Measurements from ENCODE around the gene ZCWPW2. TPM values are rescaled to one million over a fixed set of nuclear protein-coding genes. Genes with fewer than 3 reads are reported as not detected.

ZCWPW2 gene
- total and polyA plus RNA-seq, 4 donors = 0.15 to 0.23 (median 0.16) TPM

- no peak for TF ChIP-seq CTCF (IDR thresholded peaks at IDR 0.05; ENCODE audit: low read depth, low read length, missing input control)
- no peak for TF ChIP-seq TAF1 (conservative IDR thresholded peaks at IDR 0.05)
- TF ChIP-seq HNF4A (conservative IDR thresholded peaks at IDR 0.05) = no peak
- no peak for TF ChIP-seq FOXA1 (IDR thresholded peaks at IDR 0.05)
- no peak for TF ChIP-seq ATF3 (IDR thresholded peaks at IDR 0.05)
Observed at GRCh38 chr3:28521663-28522062, 173.1 kb downstream of the ZCWPW2 start (continued).

- Histone ChIP-seq H3K9ac (ENCODE audit: low read depth in 1 of 2, low read length in 2 of 2) (no peak overlapping the region), H3K9me3 (ENCODE audit: control insufficient read depth in 4 of 4, low read length in 3 of 4) (peaks cover 0 to 5% (median under 1%) of the 10 kb centered on the region in 4 donors), H3K27ac (ENCODE audit: low read depth in 1 of 2, low read length in 2 of 2) (no peak overlapping the region), H3K4me3 (ENCODE audit: low read depth in 1 of 3, low read length in 3 of 3) (no peak overlapping the region), H3K27me3 (ENCODE audit: control insufficient read depth in 4 of 4, insufficient read depth in 4 of 4, low read length in 3 of 4) (no peaks in the 10 kb centered on the region), H3K4me1 (ENCODE audit: control insufficient read depth in 4 of 4, insufficient read depth in 4 of 4, low read length in 3 of 4) (no peaks in the 10 kb centered on the region), H3K36me3 (ENCODE audit: control insufficient read depth in 4 of 4, insufficient read depth in 3 of 4, low read depth in 1 of 4, low read length in 3 of 4) (no peaks in the 10 kb centered on the region)
- no peak for DNase-seq (ENCODE audit: low spot score)
- TF ChIP-seq REST (IDR thresholded peaks at IDR 0.05) (no peak), YY1 (IDR thresholded peaks at IDR 0.05) (no peak), TAF1 (conservative IDR thresholded peaks at IDR 0.05) (no peak), FOXA2 (IDR thresholded peaks at IDR 0.05) (no peak), CTCF (IDR thresholded peaks at IDR 0.05; ENCODE audit: low read depth, low read length, missing input control) (no peak), SP1 (IDR thresholded peaks at IDR 0.05) (no peak), ATF3 (IDR thresholded peaks at IDR 0.05) (no peak), NR2F2 (IDR thresholded peaks at IDR 0.05) (no peak), FOXA1 (IDR thresholded peaks at IDR 0.05) (no peak), RXRA (IDR thresholded peaks at IDR 0.05) (no peak), HNF4A (conservative IDR thresholded peaks at IDR 0.05) (no peak), JUND (IDR thresholded peaks at IDR 0.05) (no peak), RAD21 (IDR thresholded peaks at IDR 0.05) (no peak), EGR1 (IDR thresholded peaks at IDR 0.05; ENCODE audit: low read depth in 2 of 2) (no peak), GABPA (IDR thresholded peaks at IDR 0.05 in 1 of 2, conservative IDR thresholded peaks at IDR 0.05 in 1 of 2) (no peak), HNF4G (IDR thresholded peaks at IDR 0.05) (no peak), MAX (IDR thresholded peaks at IDR 0.05) (no peak)
- WGBS = 0% methylated on average over 1 of the region's 1 CpG
Observed at GRCh38 chr3:28542351-28542750, 193.8 kb downstream of the ZCWPW2 start.
